GM21367 (cell line): ENCODE data around the gene CSF2.
A peak's percentile ranks its signal among the peaks of the same experiment; 100 is the strongest.

Experiments
- ATAC-seq: cut with Tn5 transposase; IDR thresholded peaks from one replicate; pipeline ENCODE4 v1.9.1; 2021; ENCODE audit not compliant: unreplicated experiment

The CSF2 gene

GRCh38 chr5:132054697-132055440 is 18.7 kb upstream of the CSF2 start:
- no peak for ATAC-seq

- ATAC-seq, result no peak
These were observed 18.2 kb upstream of the CSF2 start for GRCh38 chr5:132055441-132055807.

DNA sequence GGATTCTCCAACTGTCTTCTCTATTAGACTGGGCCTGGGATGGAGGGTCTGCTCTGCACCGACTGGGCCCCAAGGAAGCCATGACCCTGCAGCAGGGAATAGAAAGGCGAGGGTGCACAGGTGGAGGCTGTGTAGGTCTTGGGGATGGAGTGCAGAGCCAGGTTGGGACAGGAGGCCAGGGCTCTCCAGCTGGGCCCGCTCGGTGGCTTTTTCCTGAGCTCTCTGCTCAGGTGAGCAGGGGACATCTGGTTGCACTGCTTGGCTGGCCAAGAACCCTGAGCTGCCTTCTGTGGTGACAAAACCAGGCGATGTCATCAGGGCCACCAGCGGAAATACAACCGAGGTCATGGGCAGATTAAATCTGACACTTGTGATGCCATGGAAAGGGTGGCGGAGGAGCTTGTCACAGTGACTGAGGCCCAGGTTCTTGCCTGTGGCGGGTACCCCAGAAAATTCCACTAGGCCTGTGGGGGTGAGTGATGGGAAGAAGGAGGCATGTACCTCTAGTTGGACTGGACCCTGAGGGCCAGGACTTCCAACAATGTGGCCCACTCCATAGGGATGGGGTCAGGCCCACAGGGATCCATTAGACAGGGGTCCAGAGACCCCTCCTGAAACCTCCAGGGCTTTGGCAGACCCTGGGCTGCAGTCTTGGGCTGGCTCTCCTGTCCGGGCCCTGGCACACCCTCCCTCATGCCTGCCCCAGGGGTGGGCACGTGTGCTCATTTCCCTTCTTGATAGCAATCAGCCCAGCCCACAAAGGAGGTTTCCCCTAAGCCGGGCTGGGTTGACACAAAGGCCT is 17.6 kb upstream of the CSF2 start:
- ATAC-seq, result no peak

GRCh38 chr5:132056610-132057497 is 16.7 kb upstream of the CSF2 start:
- ATAC-seq, result no peak

- ATAC-seq, result no peak
These were observed 15.9 kb upstream of the CSF2 start for GRCh38 chr5:132057498-132058255.

- ATAC-seq, result no peak
These were observed 14.9 kb upstream of the CSF2 start for GRCh38 chr5:132058646-132059042.

- ATAC-seq, result no peak
These were observed 14.4 kb upstream of the CSF2 start for GRCh38 chr5:132059043-132059695.

DNA sequence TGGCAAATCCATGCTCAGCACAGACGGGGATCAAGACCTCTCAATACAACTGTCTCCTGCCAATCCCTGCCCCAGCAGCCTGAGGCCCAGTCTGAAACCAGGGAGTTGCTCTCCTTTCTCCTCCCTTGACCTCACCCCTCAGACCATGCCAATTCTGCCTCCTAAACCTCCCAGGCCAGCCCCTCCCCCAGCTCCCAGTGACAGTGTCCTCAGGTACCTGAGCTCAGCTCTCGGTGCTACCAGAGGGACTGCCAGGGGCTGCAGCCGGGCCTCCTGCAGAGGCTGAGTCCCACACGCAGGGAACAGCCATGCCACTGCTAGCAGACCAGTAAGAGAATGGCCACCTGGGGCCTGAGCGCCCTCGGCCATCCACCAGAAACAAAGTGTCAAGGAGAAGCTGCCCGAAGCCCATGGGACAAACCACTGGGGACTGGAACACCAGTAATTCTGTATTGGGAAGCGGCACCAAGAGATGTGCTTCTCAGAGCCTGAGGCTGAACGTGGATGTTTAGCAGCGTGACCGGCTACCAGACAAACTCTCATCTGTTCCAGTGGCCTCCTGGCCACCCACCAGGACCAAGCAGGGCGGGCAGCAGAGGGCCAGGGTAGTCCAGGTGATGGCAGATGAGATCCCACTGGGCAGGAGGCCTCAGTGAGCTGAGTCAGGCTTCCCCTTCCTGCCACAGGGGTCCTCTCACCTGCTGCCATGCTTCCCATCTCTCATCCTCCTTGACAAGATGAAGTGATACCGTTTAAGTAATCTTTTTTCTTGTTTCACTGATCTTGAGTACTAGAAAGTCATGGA is 13.7 kb upstream of the CSF2 start:
- no peak for ATAC-seq

DNA sequence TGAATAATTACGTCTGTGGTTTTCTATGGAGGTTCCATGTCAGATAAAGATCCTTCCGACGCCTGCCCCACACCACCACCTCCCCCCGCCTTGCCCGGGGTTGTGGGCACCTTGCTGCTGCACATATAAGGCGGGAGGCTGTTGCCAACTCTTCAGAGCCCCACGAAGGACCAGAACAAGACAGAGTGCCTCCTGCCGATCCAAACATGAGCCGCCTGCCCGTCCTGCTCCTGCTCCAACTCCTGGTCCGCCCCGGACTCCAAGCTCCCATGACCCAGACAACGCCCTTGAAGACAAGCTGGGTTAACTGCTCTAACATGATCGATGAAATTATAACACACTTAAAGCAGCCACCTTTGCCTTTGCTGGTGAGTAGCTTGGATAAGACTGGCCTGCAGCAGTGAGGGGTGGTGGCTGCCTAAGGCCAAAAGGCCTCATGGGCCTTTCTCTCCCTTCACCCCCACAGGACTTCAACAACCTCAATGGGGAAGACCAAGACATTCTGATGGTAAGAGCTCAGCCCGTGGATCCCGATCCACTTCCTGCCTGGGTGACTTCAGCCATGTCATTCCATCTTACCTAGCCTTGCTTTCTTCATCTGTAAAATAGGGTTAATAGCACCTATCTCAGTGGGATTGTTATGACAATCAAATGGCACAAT is 13.0 kb upstream of the CSF2 start, which contains the start of gene IL3:
Gene IL3 (plus strand): TSS at position 155 of the 661 bp plus-strand sequence. CDS start 52 bp downstream, at position 207.
- no peak for ATAC-seq

DNA sequence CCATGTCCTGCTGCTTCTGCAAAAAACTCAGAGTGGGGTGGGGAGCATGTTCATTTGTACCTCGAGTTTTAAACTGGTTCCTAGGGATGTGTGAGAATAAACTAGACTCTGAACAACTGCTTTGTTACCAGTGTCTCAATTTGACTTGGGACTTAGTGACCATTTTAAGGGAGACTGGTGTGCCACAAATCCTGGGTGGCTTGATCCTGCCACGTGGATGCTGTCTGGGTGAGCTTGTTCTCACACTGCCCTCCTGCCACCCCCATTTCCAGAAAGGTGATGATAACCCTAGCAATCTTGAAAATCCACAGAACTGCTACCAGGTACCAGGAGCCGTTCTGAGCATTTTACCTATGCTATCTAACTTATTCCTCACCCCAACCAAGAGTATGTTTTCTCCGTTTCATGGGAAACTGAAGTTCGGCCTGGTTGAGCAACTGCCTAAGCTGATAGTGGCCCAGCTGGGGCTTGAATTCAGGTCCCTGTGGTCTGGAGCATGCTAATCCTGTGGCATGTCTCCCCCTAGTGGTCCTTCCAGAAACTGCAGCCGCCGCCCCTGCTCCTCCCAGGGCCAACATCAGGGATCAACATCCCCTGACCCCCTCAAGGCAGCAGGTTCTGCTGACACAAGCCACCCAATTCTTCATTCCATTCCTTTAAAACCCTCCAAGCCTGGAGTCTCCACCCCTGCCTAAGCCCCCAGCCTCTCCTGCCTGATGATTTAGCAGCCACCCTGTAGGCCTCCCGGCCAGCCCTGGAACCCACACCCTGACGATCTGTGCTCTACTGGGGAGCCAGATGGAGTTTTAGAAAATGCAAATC is 10.3 kb upstream of the CSF2 start:
- peak; percentile 46 for ATAC-seq

- ATAC-seq, result no peak
These were observed 9.4 kb upstream of the CSF2 start for GRCh38 chr5:132064140-132064539.

DNA sequence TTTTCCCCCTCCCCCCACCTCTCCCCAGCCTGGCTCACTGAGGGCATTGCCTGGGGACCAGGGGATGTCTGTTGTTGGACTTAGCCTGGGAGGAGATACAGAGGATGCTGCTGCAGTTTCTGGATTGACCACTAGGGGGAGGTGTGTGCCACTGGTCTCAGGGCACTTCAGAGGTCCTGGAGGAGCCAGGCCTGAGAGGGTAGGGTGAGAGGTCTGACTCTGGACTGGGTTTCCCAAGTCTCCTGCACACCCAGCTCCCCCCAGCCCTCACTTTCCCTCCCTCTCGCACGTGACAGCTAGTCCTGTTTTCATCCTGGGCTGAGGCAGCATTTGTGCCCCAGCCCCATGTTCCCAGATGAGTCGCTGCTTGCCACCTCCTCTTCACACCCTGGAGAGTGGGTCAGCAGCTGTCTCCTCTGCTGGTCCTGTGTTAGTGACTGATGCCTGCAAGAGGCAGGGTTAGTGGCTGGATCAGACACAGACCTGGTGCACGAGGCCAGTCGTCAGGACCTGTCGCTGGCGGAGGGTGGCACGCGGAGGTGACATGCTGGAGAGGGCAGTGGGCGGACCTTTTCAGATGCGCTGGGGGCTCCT is 8.8 kb upstream of the CSF2 start:
- peak; percentile 74 for ATAC-seq

GRCh38 chr5:132065351-132065937 is 8.1 kb upstream of the CSF2 start:
- ATAC-seq, result no peak

- ATAC-seq, result no peak
These were observed 7.5 kb upstream of the CSF2 start for GRCh38 chr5:132065951-132066701.

- no peak for ATAC-seq
These were observed 6.7 kb upstream of the CSF2 start for GRCh38 chr5:132066871-132067270.

DNA sequence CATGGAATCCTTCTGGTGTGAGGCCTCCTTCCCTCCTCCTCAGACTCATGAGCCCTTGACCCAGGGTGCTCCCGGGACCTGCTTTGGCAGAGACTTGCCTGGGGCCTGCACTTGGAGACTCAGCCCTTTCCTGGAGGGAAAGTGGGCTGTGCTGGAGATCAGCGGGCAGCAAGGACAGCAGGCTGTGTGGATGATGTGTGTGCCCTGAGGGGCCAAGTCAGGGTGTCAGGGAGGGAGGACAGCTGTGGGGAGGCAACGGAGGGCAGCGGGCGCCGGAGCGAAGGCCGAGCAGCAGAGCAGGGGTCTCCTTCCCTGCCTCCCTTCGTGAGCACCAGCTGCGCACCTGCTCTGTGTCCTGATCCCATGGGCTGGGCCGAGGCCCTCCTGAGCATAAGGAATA is 6.1 kb upstream of the CSF2 start:
- no peak for ATAC-seq
